Hepatocyte (in vitro differentiated cells): ENCODE data around the gene CATSPERD.

ENCODE experiments used
- CTCF ChIP-seq: fragments of 200-600 bp; sonication (generic); IDR thresholded peaks from 2 replicates; pipeline ENCODE4 v1.5.1; 2016; ENCODE audit warnings: antibody characterized with exemption, mild to moderate bottlenecking; ENCODE audit not compliant: poor library complexity
- EZH2 ChIP-seq: fragments of 200-600 bp; sonication (generic); IDR thresholded peaks from 2 replicates; pipeline ENCODE4 v1.6.1; 2016; ENCODE audit warnings: antibody characterized with exemption, mild to moderate bottlenecking, borderline replicate concordance
- EZH2phosphoT487 ChIP-seq: fragments of 200-600 bp; sonication (generic); IDR thresholded peaks from one replicate; pipeline ENCODE4 v1.6.1; 2018; ENCODE audit warnings: antibody characterized with exemption, mild to moderate bottlenecking, low read depth, moderate library complexity; ENCODE audit not compliant: unreplicated experiment, severe bottlenecking

DNA sequence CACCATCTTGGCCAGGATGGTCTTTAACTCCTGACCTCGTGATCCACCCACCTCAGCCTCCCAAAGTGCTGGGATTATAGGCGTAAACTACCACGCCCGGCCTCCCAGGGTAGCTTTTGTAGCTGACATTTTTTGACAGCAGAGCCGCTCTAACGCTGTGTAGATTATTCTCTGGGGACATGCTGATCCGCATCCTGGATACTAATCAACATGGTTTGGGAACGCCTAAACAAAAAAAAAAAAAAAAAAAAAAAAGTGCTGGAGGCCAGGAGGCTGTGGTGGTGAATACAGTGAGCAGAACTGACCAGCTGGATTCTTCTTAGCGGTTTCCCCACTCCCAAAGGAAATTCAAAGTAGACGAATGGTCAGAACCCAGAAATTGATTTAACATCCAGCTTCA lies 5.6 kb upstream of the CATSPERD start:
- TF ChIP-seq CTCF (no peak), EZH2 (no peak), EZH2phosphoT487 (no peak)
